C1 segment of cervical spinal cord (tissue), 14 donors: ENCODE data around the gene FUT7.
"Not testable (repeated sequence)": the region's sequence is repeated elsewhere in the genome, so short reads cannot be mapped to it uniquely, and the experiment has no call there.

Experiments
- DNase-seq, 14 donors: peaks; one replicate each; lab custom pipeline; 2025; lab: John Stamatoyannopoulos, UW

Gene FUT7

DNA sequence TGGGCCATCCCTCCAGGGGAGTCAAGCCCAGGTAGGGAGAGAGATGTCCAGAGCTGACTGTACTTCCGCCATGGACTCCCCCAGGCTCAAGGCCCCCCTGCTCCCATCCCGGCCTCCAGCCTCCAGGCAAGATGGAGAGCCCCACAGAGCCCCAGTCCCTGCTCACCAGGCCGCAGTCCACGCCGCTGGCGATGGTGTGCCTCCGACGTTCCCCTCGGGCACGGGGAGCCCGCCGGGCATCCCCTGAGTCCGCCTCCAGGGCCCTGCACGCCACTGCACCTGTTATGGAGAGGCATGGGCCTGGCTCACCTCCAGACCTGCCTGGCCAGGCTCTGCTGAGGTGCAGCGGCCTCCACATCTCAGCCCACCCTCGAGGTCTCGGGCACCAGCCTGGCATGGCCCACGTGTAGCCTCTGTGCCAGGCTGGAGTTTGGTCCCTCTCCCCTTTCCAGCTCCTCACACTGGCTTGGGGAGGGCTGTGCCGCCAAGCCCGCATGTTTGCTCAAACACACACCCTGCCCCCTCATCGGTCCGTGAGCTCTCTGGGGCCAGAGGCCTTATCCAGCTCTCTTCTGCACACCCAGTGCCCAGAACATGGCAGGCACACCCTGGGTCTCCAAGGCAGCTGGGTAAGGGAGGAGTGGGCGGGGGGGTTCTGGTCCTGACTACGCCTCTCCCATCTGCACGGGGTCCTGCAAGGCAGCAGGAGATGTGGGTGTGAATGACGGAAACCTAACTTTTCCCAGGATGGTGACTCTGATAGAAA is 34.4 kb upstream of the FUT7 start:
- no peak for DNase-seq

DNA sequence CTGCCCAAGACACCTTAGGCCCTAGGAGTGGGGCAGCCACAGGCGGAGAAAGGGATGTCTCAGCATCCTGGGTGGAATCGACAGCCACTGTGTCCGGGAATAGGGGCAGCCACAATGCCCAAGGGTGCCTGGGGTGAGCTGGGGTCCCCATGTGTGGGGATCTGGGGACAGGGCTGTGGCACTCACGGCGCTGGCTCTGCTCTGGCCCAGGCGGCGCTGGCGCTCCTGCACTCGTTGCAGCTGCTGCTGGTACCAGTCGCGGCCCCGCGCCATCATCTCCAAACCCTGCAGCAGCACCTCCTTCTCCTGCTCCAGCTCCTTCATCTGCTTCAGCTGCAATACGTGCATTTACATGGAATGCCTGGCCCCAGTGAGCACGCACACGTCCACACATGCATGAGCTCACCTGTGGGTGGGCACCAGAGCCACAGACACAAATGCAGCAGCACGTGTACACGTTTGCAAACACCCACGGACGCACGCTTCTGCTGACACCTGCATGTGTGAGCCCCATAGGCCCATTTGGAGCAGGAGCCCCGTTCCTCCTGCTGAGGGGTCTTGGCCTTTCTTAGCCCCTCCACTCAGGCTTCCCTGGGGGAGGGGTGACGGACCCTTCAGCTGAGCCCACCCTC is 33.6 kb upstream of the FUT7 start:
- DNase-seq: no peak

GRCh38 chr9:137064880-137065164 is 32.9 kb upstream of the FUT7 start:
- no peak for DNase-seq

GRCh38 chr9:137064027-137064879 is 32.4 kb upstream of the FUT7 start:
- peak in 11 of 14 donors; percentile 20 to 68 (median 28) for DNase-seq

DNA sequence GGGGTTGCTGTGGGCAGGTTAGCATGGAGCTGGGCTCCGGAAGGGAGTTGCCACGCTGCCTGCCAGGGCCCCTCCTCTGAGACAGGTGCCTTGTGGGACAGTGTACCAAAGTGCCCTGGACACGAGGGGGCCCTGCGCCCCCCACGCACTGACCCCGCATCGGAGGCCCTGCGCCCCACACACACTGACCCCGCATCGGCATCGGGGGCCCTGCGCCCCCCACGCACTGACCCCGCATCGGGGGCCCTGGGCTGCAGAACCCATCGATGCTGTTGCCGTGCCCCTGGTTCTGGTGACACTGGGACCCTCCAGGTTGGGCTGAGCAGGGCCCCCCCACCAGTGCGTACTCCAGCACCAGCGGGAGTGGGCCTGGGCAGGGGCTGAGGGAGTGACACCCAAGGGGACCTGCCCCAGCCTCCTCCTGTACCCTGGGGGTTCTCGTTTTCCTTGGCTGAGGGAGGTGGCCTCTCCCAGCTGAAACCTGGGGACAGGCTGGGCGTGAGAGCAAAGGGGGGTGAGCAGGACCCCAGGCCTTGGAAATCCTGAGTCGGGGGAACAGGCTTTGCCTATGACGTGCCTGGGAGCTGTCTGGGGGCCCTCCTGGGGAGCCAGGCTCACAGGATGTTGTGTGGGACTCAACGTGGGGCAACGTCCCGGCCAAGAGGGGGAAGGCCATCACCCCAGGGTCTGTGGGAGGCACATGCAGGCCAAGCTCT is 31.6 kb upstream of the FUT7 start:
- DNase-seq: no peak

GRCh38 chr9:137062798-137063197 is 30.9 kb upstream of the FUT7 start:
- not testable (repeated sequence) for DNase-seq

- DNase-seq: no peak
Observed at GRCh38 chr9:137062384-137062783, 30.5 kb upstream of the FUT7 start.

DNA sequence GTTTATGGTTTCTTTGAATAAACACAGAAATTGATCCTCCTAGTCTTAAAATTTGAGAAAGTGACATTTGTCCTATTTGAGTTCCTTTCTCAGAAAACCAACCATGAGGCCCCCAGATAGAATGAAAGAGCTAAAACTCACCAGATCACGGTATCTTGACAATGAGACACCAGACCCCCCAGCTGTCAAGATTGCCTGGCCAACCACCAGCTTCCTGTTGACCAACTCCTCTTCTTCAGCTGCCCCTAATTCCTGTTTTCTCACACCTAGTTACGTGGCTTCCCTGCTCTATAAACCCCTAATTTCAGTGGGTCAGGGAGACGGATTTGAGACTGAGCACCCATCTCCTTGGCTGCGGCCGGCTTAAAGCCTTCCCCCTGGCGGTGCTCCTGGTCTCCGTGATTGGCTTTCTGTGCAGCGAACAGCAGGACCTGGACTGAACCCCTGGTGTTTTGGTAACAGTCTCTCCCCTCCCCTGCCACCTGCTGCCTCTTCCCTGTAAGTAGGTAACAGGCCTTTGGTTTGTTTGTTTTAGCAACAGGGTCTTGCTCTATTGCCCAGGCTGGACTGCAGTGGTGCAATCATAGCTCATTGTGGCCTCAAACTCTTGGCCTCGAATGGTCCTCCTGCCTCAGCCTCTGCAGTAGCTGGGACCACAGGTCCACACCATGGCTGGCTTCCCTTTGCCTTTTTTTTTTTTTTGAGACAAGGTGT is 26.8 kb upstream of the FUT7 start:
- no peak for DNase-seq

DNA sequence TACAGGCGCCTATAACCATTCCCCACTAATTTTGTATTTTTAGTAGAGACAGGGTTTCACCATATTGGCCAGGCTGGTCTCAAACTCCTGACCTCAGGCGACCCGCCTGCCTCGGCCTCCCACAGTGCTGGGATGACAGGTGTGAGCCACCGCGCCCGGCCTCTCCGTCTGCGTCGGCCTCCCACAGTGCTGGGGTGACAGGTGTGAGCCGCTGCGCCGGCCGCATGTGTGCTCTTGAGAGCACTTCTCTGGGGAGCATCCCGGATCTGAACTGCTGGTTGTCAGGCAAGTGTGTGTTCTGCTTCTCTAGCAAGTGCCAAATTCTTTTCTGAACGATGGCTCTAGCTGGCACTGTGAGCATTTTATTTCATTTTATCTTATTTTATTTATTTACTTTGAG is 25.7 kb upstream of the FUT7 start:
- DNase-seq: no peak

- no peak for DNase-seq
Observed at GRCh38 chr9:137056739-137057415, 25.0 kb upstream of the FUT7 start.

DNA sequence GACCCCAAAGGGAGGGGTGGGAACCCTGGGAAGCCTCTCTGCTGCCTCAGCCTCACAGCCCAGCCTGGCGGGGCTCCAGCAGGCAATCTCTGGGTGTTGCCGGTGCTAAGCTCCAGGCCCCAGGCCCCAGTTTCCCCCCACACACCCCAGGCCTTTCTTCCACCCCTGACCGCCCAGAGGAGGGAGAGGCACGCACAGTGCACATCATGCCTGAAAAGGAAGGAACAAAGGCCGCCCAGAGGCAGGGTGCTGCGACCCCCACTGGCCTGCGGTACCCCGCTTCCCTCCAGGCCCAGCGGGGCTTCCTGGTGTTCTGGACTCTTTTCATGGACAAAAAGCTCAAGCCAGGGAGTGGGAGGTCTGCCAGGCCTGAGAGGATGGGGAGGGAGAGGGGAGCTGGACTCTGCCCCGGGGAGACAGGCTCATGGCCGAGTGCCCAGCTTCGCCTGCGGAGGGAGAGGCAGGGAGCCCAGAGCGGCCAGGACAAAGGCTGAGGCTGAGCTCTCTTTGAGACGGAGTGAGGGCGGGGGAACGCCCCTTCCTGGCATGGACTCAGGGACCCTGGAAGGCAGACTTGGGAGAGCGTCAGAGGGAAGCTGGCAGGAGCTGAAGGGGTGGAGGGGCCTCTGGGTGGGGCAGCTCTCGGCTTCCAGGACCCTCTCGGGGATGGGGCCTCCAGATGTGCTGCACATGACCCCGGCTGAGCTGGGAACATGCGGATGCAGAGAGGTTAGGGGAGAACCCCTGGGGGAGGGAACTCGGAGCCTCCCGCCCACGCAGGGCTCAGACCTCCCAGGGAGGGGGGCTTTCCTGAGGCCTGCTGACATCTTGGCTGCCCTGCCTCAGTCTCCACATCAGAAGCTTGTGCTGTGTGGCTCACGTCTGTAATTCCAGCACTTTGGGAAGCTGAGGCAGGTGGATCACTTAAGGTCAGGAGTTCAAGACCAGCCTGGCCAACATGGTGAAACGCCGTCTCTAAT is 23.8 kb upstream of the FUT7 start:
- peak in 13 of 14 donors; percentile 56 to 95 (median 89) for DNase-seq

DNA sequence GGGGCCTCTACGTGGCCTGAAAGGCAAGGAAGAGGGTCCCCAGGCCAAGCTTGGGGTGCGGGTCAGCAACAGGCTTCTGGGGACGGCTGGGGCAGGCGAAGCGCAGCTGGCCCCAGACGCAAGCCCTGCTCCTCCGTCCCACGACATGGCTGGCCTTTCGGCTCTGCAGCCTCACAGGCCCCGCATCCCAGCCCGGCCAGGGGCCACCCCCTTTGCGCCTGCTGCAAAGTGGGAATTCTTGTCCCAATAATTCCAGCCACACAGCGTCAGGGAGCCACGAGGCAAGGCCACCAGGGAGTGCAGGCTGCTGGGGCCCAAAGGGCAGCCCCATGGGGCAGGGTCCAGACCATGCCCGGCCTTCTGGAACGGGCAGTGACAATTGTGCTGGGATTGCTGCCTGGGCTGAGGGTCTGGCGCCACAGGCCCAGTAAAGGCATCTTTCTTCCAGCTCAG is 23.1 kb upstream of the FUT7 start:
- peak in 5 of 14 donors; percentile 64 to 85 (median 81) for DNase-seq

- DNase-seq: no peak
Observed at GRCh38 chr9:137053944-137054931, 22.4 kb upstream of the FUT7 start, which contains the start of gene ENTPD2. TSS of gene ENTPD2 (minus strand) at chr9:137054061. CDS start at chr9:137053997, 64 bp downstream.

DNA sequence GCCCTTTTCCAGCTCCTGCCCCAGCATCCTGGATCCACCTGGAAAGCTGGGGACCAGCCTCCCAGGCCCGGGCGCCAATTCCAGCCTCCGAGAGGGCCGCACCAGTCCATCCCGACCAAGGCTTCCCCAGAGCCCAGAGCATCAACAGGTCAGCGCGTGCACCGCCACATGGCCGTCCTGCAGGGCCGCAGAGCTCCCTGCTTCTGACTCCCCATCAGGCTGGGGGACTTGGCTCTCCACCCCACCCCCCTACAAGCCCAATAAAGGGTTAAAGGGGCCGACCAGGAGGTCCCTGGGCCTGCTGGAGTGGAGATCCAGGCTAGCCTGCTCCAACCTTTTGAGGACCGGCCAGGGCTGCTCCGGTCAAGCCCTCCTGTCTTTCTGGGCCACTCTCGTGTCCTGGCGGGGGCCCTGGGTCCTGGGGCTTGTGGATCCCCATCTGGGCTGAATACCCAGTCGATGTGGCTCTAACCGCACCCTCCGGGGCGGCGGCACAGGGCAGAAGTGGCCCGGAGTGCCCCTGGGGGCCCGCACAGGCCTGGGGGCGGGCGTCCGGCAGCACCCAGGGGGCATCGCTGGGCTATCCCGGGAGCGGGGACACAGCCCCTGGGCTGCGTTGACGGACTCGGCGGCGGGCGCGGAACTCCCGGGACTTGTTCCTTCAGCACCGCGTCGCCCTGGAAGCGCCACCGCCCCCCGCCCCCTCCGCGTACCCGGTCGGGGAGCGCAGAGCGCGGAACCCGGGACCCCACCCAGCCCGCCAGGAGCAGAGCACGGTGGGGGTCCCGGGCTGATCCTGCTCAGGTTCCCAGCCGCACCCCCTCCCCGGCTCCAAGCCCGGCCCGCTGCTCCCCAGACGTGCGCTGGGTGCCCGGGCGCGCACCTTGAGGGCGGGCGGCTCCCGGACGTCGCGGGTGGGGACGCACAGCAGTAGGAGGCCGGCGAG is 21.4 kb upstream of the FUT7 start:
- DNase-seq: no peak

DNA sequence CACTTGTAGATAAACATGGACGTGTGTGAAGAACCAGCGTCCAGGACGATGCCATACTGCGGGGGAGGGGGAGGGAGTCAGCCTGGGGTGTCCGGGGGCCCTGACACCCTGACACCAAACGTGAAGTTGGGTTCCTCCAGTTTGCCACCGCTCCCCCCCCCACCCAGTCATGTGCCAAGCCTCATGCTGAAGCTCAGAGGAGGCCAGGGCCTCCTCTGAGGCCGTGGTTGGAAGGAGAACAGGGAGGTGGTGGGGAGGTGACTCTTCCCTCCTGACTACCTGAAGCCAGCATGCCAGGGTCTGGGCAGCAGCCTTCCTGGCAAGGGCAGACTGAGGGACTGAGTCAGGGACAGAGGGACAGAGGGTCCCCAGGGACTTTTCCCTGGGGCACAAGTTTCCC is 20.4 kb upstream of the FUT7 start:
- DNase-seq: no peak

- DNase-seq: no peak
Observed at GRCh38 chr9:137051145-137051724, 19.3 kb upstream of the FUT7 start.
